C4-2B (cell line): ENCODE results near the gene ZNF506.

Experiments
- CTCF ChIP-seq: fragments of 450-650 bp; conservative IDR thresholded peaks from 2 replicates; pipeline ENCODE4 v1.5.1; 2017; ENCODE audit warnings: mild to moderate bottlenecking
- ZFX ChIP-seq: fragments of 450-650 bp; IDR thresholded peaks from 2 replicates; pipeline ENCODE4 v1.6.1; 2017

GRCh38 chr19:19776206-19777008 lies 45.1 kb downstream of the ZNF506 start:
- TF ChIP-seq CTCF: no peak
- TF ChIP-seq ZFX: no peak
